HG03354 (cell line): ENCODE data around the gene GCHFR.

Experiments
- ATAC-seq: cut with Tn5 transposase; IDR thresholded peaks from one replicate; pipeline ENCODE4 v1.9.1; 2021; ENCODE audit warnings: mild to moderate bottlenecking; ENCODE audit not compliant: unreplicated experiment, poor library complexity, severe bottlenecking

Gene GCHFR

GRCh38 chr15:40751745-40752144 is 12.1 kb upstream of the GCHFR start:
- no peak for ATAC-seq

- no peak for ATAC-seq
Measured at GRCh38 chr15:40754574-40754882, 9.3 kb upstream of the GCHFR start.

GRCh38 chr15:40754883-40755811 is 8.7 kb upstream of the GCHFR start, which contains the start of gene RMDN3:
Gene RMDN3, minus strand, starts transcription at chr15:40755254. Its CDS starts 471 bp downstream, at chr15:40754783.
- peak; percentile 79 for ATAC-seq

GRCh38 chr15:40755812-40756208 is 8.1 kb upstream of the GCHFR start:
- ATAC-seq, result no peak

- ATAC-seq, result no peak
Measured at GRCh38 chr15:40756938-40757337, 6.9 kb upstream of the GCHFR start.

- ATAC-seq, result no peak
Measured at GRCh38 chr15:40759961-40760360, 3.9 kb upstream of the GCHFR start.

GRCh38 chr15:40762919-40763800 is 708 bp upstream of the GCHFR start:
- peak; percentile 3 for ATAC-seq

- no peak for ATAC-seq
Measured at GRCh38 chr15:40764629-40765103, 798 bp downstream of the GCHFR start.

- ATAC-seq, result no peak
Measured at GRCh38 chr15:40766194-40766815, 2.4 kb downstream of the GCHFR start.

- no peak for ATAC-seq
Measured at GRCh38 chr15:40766906-40767837, 3.3 kb downstream of the GCHFR start.

- no peak for ATAC-seq
Measured at GRCh38 chr15:40767838-40768500, 4.1 kb downstream of the GCHFR start.

- peak; percentile 3 for ATAC-seq
Measured at GRCh38 chr15:40768521-40769273, 4.8 kb downstream of the GCHFR start.

GRCh38 chr15:40769274-40770146 is 5.6 kb downstream of the GCHFR start, which contains the start of gene C15orf62:
Gene C15orf62, plus strand, starts transcription at chr15:40769980. Its CDS starts 516 bp downstream, at chr15:40770496.
- ATAC-seq, result peak; percentile 56

- no peak for ATAC-seq
Measured at GRCh38 chr15:40770147-40770721, 6.4 kb downstream of the GCHFR start.

- no peak for ATAC-seq
Measured at GRCh38 chr15:40771242-40771641, 7.4 kb downstream of the GCHFR start.

- ATAC-seq, result no peak
Measured at GRCh38 chr15:40772014-40772413, 8.1 kb downstream of the GCHFR start.
